Hepatocyte (in vitro differentiated cells): ENCODE data around the gene MEGF10. TPM values are rescaled to one million over a fixed set of nuclear protein-coding genes. Genes with fewer than 3 reads are reported as not detected.
"Not testable (repeated sequence)": the region's sequence is repeated elsewhere in the genome, so short reads cannot be mapped to it uniquely, and the experiment has no call there.

ENCODE experiments used
- DNase-seq: peaks from one replicate; pipeline ENCODE4 v3.0.0-alpha.2; 2016; ENCODE audit warnings: low spot score
- H2AFZ ChIP-seq: fragments of 200-600 bp; sonication (generic); 2 replicates; pipeline ENCODE4 v1.6.0; 2016; ENCODE audit warnings: antibody characterized with exemption, mild to moderate bottlenecking
- H3K27ac ChIP-seq: fragments of 200-600 bp; sonication (generic); 2 replicates; pipeline ENCODE4 v1.5.1; 2016; ENCODE audit warnings: mild to moderate bottlenecking
- H3K27me3 ChIP-seq: fragments of 200-600 bp; sonication (generic); 2 replicates; pipeline ENCODE4 v1.6.1; 2016
- H3K36me3 ChIP-seq: fragments of 200-600 bp; sonication (generic); replicated peaks from 2 replicates; pipeline ENCODE4 v1.5.1; 2016; ENCODE audit warnings: low read depth; ENCODE audit not compliant: insufficient read depth
- H3K4me1 ChIP-seq: fragments of 200-600 bp; sonication (generic); 2 replicates; pipeline ENCODE4 v1.5.1; 2016; ENCODE audit warnings: mild to moderate bottlenecking, moderate library complexity; ENCODE audit not compliant: insufficient read depth
- H3K4me2 ChIP-seq: fragments of 200-600 bp; sonication (generic); 2 replicates; pipeline ENCODE4 v1.6.0; 2016
- H3K4me3 ChIP-seq: fragments of 200-600 bp; sonication (generic); 2 replicates; pipeline ENCODE4 v1.5.1; 2016; ENCODE audit warnings: mild to moderate bottlenecking
- H3K79me2 ChIP-seq: fragments of 200-600 bp; sonication (generic); 2 replicates; pipeline ENCODE4 v1.6.0; 2017; ENCODE audit warnings: mild to moderate bottlenecking
- H3K9me2 ChIP-seq: fragments of 200-600 bp; sonication (generic); replicated peaks from 2 replicates; pipeline ENCODE4 v1.6.0; 2017; ENCODE audit warnings: mild to moderate bottlenecking; ENCODE audit not compliant: insufficient read depth
- H3K9me3 ChIP-seq: fragments of 200-600 bp; sonication (generic); 2 replicates; pipeline ENCODE4 v1.5.1; 2016; ENCODE audit warnings: low read depth, mild to moderate bottlenecking
- H4K20me1 ChIP-seq: fragments of 200-600 bp; sonication (generic); 2 replicates; pipeline ENCODE4 v1.6.0; 2016; ENCODE audit warnings: mild to moderate bottlenecking; ENCODE audit not compliant: insufficient read depth, poor library complexity, severe bottlenecking
- EZH2 ChIP-seq: fragments of 200-600 bp; sonication (generic); IDR thresholded peaks from 2 replicates; pipeline ENCODE4 v1.6.1; 2016; ENCODE audit warnings: antibody characterized with exemption, mild to moderate bottlenecking, borderline replicate concordance
- EZH2phosphoT487 ChIP-seq: fragments of 200-600 bp; sonication (generic); IDR thresholded peaks from one replicate; pipeline ENCODE4 v1.6.1; 2018; ENCODE audit warnings: antibody characterized with exemption, mild to moderate bottlenecking, low read depth, moderate library complexity; ENCODE audit not compliant: unreplicated experiment, severe bottlenecking
- WGBS: methylation state at CpG from one replicate; pipeline ENCODE4 v1.1.6; 2016; ENCODE audit warnings: low lambda C conversion rate; ENCODE audit errors: missing lambda C conversion rate; 5-methylcytosine and 5-hydroxymethylcytosine counted together
- polyA plus RNA-seq: library from polyadenylated mRNA; unstranded; fragments of >200 nt; fragmentation: Nextera tagmentation; extraction: Ambion mirVana; gene quantifications from 2 replicates; pipeline ENCODE4 v1.2.1, GENCODE V29; 2016
- total RNA-seq: library from RNA; depleted of rRNA; stranded (reverse); fragments of >200 nt; gene quantifications from 2 replicates; pipeline ENCODE4 v1.2.3, GENCODE V29; 2014
- TF ChIP-seq, protein P1 (sequence below): fragments of 200-600 bp; sonication (generic); IDR thresholded peaks from 2 replicates; pipeline ENCODE4 v1.5.1; 2016; ENCODE audit warnings: antibody characterized with exemption, mild to moderate bottlenecking; ENCODE audit not compliant: poor library complexity

MEGF10 gene
- total and polyA plus RNA-seq, 2 experiments from 2014 or later = 1.7 to 6.7 TPM

DNA sequence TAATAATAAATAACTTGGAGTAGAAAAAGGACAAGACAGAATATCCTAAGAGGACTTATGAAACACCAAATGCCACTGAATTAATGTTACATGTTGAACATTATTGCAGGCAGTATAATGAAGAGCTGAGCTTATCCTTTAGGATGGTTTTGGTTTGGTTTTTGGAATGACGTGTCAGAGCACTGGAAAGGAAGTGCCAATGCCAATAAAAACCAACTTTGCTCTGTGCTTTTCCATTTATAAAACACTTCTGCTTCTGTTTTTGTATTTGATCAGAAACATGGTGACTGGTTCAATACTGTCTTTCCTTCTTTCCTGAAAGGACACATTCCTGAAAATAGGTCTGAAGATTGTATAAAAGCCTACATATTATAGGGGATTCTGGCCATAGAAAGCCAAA lies 4.2 kb downstream of the MEGF10 start:
- H3K9me3 ChIP-seq = no peaks in the 10 kb centered on the region
- TF ChIP-seq, protein P1, sequence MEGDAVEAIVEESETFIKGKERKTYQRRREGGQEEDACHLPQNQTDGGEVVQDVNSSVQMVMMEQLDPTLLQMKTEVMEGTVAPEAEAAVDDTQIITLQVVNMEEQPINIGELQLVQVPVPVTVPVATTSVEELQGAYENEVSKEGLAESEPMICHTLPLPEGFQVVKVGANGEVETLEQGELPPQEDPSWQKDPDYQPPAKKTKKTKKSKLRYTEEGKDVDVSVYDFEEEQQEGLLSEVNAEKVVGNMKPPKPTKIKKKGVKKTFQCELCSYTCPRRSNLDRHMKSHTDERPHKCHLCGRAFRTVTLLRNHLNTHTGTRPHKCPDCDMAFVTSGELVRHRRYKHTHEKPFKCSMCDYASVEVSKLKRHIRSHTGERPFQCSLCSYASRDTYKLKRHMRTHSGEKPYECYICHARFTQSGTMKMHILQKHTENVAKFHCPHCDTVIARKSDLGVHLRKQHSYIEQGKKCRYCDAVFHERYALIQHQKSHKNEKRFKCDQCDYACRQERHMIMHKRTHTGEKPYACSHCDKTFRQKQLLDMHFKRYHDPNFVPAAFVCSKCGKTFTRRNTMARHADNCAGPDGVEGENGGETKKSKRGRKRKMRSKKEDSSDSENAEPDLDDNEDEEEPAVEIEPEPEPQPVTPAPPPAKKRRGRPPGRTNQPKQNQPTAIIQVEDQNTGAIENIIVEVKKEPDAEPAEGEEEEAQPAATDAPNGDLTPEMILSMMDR = no peak
- TF ChIP-seq EZH2phosphoT487 (no peak), EZH2 (no peak)
- H3K27me3 ChIP-seq = peaks cover 65% of the 10 kb centered on the region
- H3K4me1 ChIP-seq = no peaks in the 10 kb centered on the region
- no peaks in the 10 kb centered on the region for H3K9me2 ChIP-seq
- no peak overlapping the region for H3K27ac ChIP-seq
- no peak overlapping the region for H3K4me3 ChIP-seq
- H3K4me2 ChIP-seq = no peak overlapping the region
- 90% methylated on average over 1 of the region's 1 CpG for WGBS
- H2AFZ ChIP-seq = no peak overlapping the region
- H3K36me3 ChIP-seq = no peaks in the 10 kb centered on the region
- no peak for DNase-seq
- no peaks in the 10 kb centered on the region for H4K20me1 ChIP-seq
- no peaks in the 10 kb centered on the region for H3K79me2 ChIP-seq

DNA sequence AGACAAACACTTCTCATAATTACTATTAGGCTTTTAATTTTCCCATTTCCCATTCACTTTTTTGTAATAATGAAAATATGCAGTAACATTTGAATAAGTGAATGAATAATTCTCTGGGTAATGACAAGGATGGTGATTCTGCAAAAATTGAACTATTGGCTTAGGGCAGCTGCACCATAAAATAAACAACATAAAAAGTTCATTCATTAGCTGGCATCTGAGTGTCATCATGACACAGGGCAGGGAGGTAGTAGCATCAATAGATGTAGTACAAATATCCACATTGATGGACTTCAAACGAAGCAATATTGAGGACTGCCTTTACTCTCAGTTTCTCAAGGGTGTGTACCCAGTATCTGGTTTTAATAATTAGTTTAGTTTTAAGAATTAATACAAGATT lies 4.9 kb downstream of the MEGF10 start:
- Histone ChIP-seq H3K27me3 (peaks cover 62% of the 10 kb centered on the region), H3K9me3 (no peaks in the 10 kb centered on the region), H3K79me2 (no peaks in the 10 kb centered on the region), H2AFZ (no peak overlapping the region), H4K20me1 (no peaks in the 10 kb centered on the region), H3K27ac (no peak overlapping the region), H3K4me1 (no peaks in the 10 kb centered on the region), H3K4me2 (no peak overlapping the region), H3K9me2 (no peaks in the 10 kb centered on the region), H3K4me3 (no peak overlapping the region), H3K36me3 (no peaks in the 10 kb centered on the region)
- WGBS = 83% methylated on average over 1 of the region's 1 CpG
- no peak for DNase-seq
- TF ChIP-seq EZH2phosphoT487 (no peak), EZH2 (no peak)
- TF ChIP-seq, protein P1 = no peak

DNA sequence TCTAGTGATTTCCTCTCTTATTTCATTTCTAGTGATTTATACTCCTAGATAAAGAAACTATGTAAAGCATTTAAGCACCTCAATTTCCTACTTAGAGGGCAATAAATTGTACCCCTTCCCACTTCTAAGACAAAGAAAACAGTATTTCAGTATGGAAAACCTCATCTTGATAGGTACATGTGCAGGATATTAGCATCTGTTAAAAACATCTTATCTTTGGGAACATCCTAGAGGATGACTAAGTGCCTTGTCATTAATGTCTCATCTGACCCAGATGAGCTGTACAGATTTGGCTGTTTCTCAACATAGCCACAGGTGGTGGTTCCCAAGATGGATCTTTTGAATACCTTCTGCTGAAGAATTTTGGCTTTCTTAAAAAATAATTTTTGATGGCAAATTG lies 5.7 kb downstream of the MEGF10 start:
- Histone ChIP-seq H3K79me2 (no peaks in the 10 kb centered on the region), H3K4me2 (no peak overlapping the region), H2AFZ (no peak overlapping the region), H3K27ac (no peak overlapping the region), H3K4me1 (no peaks in the 10 kb centered on the region), H3K4me3 (no peak overlapping the region), H3K27me3 (peaks cover 53% of the 10 kb centered on the region), H3K9me2 (no peaks in the 10 kb centered on the region), H3K9me3 (no peaks in the 10 kb centered on the region), H3K36me3 (no peaks in the 10 kb centered on the region), H4K20me1 (no peaks in the 10 kb centered on the region)
- DNase-seq = no peak
- no peak for TF ChIP-seq EZH2phosphoT487
- TF ChIP-seq, protein P1 = no peak

DNA sequence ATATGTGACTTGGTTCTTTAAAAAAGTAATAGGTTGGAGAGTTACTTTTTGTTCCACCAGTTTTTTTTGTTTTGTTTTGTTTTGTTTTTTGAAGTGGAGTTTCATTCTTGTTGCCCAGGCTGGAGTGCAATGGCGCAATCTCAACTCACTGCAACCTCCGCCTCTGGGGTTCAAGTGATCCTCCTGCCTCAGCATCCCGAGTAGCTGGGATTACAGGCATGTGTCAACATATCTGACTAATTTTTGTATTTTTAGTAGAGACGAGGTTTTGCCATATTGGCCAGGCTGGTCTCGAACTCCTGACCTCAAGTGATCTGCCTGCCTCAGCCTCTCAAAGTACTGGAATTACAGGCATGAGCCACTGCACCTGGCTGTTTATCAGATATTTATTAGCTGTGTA lies 6.3 kb downstream of the MEGF10 start:
- not testable (repeated sequence) for H3K4me1 ChIP-seq, H3K4me3 ChIP-seq, DNase-seq, H3K4me2 ChIP-seq, H3K27ac ChIP-seq, H3K79me2 ChIP-seq, H3K36me3 ChIP-seq, H3K9me2 ChIP-seq, H4K20me1 ChIP-seq, H3K9me3 ChIP-seq, H2AFZ ChIP-seq
- H3K27me3 ChIP-seq = peaks cover 47% of the 10 kb centered on the region
- 76% methylated on average over 5 of the region's 5 CpGs for WGBS
